Activated naive CD8-positive, alpha-beta T cell treated with anti-CD3 and anti-CD28 coated beads, Interleukin-2, amount 10 ng/mL, durations not matched to agents 7 days and 5 days (primary cell): ENCODE data around the gene MCIDAS. TPM values are rescaled to one million over a fixed set of nuclear protein-coding genes. Genes with fewer than 3 reads are reported as not detected.

Experiments
- ATAC-seq: fragments of 150-1000 bp; cut with Tn5 transposase; one replicate; pipeline ENCODE4 v1.10.0; 2021; ENCODE audit warnings: low read depth, moderate library complexity
- POLR2A ChIA-PET: fragments of 350-600 bp; sonication (Branson Sonifier 250); formaldehyde crosslinking; loops from one replicate; lab custom pipeline; 2021; ENCODE audit warnings: antibody characterized with exemption; lab: Charles Lee
- DNase-seq: peaks from one replicate; pipeline ENCODE4 v3.0.0; 2021
- H3K27ac Mint-ChIP-seq: one replicate; pipeline ENCODE4 v1.8.0; 2022; ENCODE audit warnings: mild to moderate bottlenecking, mixed read lengths
- H3K27me3 Mint-ChIP-seq: one replicate; pipeline ENCODE4 v1.8.0; 2022; ENCODE audit warnings: mild to moderate bottlenecking, moderate library complexity, mixed read lengths
- H3K36me3 Mint-ChIP-seq: one replicate; pipeline ENCODE4 v1.8.0; 2021; ENCODE audit warnings: mild to moderate bottlenecking, mixed read lengths
- H3K4me1 Mint-ChIP-seq: one replicate; pipeline ENCODE4 v1.8.0; 2021; ENCODE audit warnings: mixed read lengths
- H3K4me3 Mint-ChIP-seq: one replicate; pipeline ENCODE4 v1.8.0; 2022; ENCODE audit warnings: mild to moderate bottlenecking, moderate library complexity, mixed read lengths
- H3K9me3 Mint-ChIP-seq: one replicate; pipeline ENCODE4 v1.8.0; 2021; ENCODE audit warnings: mixed read lengths
- total RNA-seq, 2 experiments: library from RNA; stranded (reverse); gene quantifications; one replicate each; pipeline ENCODE4 v1.2.3, GENCODE V29; 2021

Gene MCIDAS
- total RNA-seq = not detected

DNA sequence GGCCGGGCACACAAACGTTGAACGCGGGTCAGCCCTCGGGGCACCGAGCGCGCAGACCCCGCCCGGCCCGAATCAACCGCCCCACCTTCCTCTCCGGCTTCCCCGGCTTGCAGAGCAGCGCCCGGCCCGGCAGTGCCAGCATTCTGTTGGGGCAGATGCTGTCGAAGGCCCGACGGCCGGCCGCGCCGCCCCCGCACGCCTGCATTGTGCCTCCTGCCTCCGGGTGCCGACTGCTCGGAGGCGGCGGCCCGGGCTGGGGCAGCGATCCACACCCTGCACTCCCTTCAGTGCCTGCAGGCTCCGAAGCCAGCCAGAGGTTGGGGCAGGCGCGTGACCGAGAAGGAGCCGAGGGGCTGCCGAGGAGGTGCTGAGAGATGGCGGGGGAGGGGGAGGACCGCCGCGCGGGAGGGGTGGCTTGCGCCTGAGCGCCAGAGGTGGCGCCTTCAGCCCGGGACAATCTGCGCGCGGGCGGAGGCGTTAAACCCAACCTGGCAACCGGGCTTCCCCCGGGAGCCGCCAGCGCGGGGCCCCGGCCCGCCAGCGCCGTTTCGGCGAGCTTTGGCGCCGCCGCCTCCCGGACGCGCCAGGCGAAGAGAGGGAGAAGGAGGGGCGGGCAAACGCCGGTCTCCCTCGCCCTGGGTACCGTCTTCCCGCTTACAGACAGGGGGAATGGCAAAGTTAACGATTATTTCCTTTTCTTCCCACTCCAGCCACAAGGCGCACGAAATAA, at the start of gene MCIDAS:
TSS of gene MCIDAS (minus strand) at position 382 of the 730 bp plus-strand sequence. CDS start at position 205, 177 bp downstream.
- POLR2A ChIA-PET = interaction anchor here (1.0 kb wide), 1 partner anchor 80 kb away, joined by 3 read pairs; no protein-coding TSS in a partner anchor
- ATAC-seq (peak; percentile 32), DNase-seq (peak; percentile 70)
- peaks cover 91% of the 10 kb centered on the region for H3K27me3 Mint-ChIP-seq
- no peaks in the 10 kb centered on the region for H3K9me3 Mint-ChIP-seq
- H3K4me3 Mint-ChIP-seq = peak within 1 kb of the TSS; percentile 68
- H3K27ac Mint-ChIP-seq = no peak within 1 kb of the TSS
- H3K4me1 Mint-ChIP-seq = peaks cover 32% of the 10 kb centered on the region
- H3K36me3 Mint-ChIP-seq = no peaks in the 10 kb centered on the region

DNA sequence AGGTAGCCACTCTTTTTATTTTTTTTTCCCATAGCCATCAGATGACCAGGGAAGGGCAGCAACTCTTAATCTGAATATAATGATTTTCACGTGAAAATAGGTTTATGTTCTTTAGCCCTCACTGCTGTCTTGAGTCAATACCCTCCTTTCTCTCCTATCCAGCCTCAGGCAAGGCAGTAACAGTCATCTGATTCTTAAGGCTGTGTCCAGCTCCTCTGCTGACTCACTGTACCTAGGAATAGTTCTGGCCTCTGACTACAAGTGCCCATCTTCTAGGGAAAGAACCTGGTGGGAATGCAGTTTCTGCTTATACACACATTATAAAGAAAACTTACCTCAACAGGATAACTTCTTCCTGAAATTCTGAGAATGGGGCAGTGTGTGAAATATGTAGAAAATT, 49.7 kb upstream of the MCIDAS start:
- ATAC-seq (no peak), DNase-seq (no peak)
- Mint-ChIP-seq H3K4me1 (no peaks in the 10 kb centered on the region), H3K9me3 (no peaks in the 10 kb centered on the region), H3K36me3 (peaks cover 28% of the 10 kb centered on the region), H3K27me3 (no peaks in the 10 kb centered on the region), H3K27ac (no peak overlapping the region), H3K4me3 (no peak overlapping the region)
- POLR2A ChIA-PET = no interaction called here

DNA sequence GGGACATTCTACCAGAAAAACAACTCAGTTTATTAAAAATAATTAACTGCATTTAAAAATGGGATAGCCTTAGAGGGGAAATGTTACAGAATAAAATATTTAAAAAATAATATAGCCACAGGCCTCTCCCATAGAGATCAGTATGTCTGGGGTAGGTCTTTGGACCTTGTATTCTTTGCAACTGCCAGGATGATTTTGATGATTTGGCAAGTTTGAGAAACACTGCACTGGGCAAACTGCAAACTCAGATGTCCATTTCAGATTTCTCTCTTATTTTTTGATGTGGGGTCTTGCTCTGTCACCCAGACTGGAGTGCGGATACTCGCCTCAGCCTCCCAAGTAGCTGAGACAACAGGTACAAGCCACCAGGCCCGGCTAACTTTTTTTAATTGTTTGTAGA, 31.2 kb upstream of the MCIDAS start:
- DNase-seq = no peak
- no peaks in the 10 kb centered on the region for H3K27me3 Mint-ChIP-seq
- POLR2A ChIA-PET = no interaction called here
- H3K9me3 Mint-ChIP-seq = no peaks in the 10 kb centered on the region
- ATAC-seq = no peak
- no peak overlapping the region for H3K4me3 Mint-ChIP-seq
- H3K36me3 Mint-ChIP-seq = peaks cover 24% of the 10 kb centered on the region
- no peak overlapping the region for H3K27ac Mint-ChIP-seq
- no peaks in the 10 kb centered on the region for H3K4me1 Mint-ChIP-seq

DNA sequence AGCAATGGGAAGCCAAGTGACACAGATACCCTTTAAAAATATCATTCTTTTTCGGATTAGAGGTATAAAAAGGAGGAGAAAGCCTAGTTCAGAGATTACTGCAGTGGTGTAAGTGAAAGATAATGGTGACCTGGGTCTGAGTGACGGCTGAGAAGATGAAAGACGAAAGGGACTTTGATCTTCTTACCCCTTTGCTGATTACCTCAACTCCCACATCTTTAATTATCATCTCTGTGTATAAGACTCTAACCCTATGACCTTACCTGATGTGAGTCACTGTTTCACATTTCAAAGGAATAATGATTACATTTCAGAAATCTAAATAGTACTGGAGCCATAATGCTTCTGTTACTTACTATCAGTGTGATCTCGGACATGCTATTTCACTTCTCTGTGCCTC, 27.7 kb upstream of the MCIDAS start:
- Mint-ChIP-seq H3K27ac (no peak overlapping the region), H3K9me3 (no peaks in the 10 kb centered on the region), H3K36me3 (peaks cover 17% of the 10 kb centered on the region), H3K27me3 (peaks cover 14% of the 10 kb centered on the region), H3K4me1 (no peaks in the 10 kb centered on the region), H3K4me3 (no peak overlapping the region)
- DNase-seq (no peak), ATAC-seq (no peak)
- POLR2A ChIA-PET = interaction anchor here (0.6 kb wide), 1 partner anchor 10 kb away, joined by 3 read pairs; no protein-coding TSS in a partner anchor

DNA sequence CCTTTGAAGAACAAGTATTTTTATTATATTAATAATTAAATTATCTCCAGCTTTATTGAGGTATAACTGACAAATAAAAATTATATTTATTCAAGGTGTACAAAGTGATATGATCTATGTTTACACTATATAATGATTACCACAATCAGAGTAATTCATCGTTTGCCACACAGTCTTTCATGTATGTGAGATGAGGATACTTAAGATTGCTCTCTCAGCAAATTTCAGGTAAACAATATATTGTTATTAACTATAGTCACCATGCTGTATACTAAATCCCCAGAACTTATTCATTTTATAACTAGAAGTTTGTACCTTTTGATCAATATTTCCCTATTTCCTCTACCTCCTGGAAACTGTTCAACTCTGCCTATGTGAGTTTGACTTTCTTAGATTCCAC, 22.9 kb upstream of the MCIDAS start:
- Mint-ChIP-seq H3K36me3 (peaks cover 7% of the 10 kb centered on the region), H3K9me3 (peaks cover 12% of the 10 kb centered on the region)
- no peak for ATAC-seq

DNA sequence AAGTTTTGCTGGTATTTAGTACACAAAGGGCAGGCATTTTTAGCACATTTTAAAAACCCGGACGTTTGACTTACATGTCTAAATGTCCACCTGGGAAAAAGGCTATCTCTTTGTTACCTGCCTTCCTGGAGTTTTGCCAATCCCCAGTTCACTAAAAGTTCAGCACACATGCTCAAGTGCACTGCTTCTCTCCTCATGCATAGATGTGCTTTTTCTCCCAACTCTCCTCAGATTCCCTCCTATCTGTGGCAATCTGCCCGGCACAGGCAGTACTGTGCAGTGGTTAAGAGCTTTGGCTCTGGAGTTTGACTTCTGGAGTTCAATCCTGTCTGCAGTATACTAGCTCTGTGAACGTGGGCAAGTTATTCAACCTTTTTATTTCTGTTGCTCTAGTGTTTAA, 14.6 kb upstream of the MCIDAS start:
- H3K27me3 Mint-ChIP-seq = peaks cover 45% of the 10 kb centered on the region
- ATAC-seq (no peak), DNase-seq (no peak)
- no peaks in the 10 kb centered on the region for H3K36me3 Mint-ChIP-seq
- POLR2A ChIA-PET = no interaction called here
- no peak overlapping the region for H3K27ac Mint-ChIP-seq
- H3K4me3 Mint-ChIP-seq = no peak overlapping the region
- H3K9me3 Mint-ChIP-seq = peaks cover 5% of the 10 kb centered on the region
- H3K4me1 Mint-ChIP-seq = no peaks in the 10 kb centered on the region

More for the DNA sequence above, 22.9 kb upstream of the MCIDAS start:
- Mint-ChIP-seq H3K27ac (no peak overlapping the region), H3K4me1 (no peaks in the 10 kb centered on the region), H3K4me3 (no peak overlapping the region), H3K27me3 (peaks cover 25% of the 10 kb centered on the region)
- POLR2A ChIA-PET = no interaction called here
- DNase-seq = no peak

DNA sequence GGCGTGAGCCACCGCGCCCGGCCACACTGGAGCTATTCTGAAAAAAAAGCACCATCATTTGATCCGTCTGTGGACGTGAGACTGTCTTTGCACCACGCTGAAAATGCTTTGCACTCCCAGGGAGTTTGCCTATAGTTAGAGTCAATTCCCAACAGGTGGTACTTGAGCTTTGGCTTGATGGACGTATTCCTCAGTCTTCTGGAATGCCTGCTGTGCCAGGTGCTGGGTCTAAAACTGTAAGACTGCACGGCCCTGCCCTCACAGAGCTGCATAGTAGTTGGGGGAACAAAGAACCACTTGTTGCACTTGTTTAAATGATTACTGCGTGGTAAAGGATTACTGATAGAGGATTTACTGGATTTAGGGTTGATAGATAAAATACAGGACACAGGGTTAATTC, 9.7 kb upstream of the MCIDAS start:
- Mint-ChIP-seq H3K27ac (no peak overlapping the region), H3K4me1 (peaks cover 11% of the 10 kb centered on the region), H3K9me3 (no peaks in the 10 kb centered on the region), H3K36me3 (no peaks in the 10 kb centered on the region), H3K27me3 (peaks cover 71% of the 10 kb centered on the region), H3K4me3 (no peak overlapping the region)
- no peak for ATAC-seq
- DNase-seq = no peak
- POLR2A ChIA-PET = no interaction called here

DNA sequence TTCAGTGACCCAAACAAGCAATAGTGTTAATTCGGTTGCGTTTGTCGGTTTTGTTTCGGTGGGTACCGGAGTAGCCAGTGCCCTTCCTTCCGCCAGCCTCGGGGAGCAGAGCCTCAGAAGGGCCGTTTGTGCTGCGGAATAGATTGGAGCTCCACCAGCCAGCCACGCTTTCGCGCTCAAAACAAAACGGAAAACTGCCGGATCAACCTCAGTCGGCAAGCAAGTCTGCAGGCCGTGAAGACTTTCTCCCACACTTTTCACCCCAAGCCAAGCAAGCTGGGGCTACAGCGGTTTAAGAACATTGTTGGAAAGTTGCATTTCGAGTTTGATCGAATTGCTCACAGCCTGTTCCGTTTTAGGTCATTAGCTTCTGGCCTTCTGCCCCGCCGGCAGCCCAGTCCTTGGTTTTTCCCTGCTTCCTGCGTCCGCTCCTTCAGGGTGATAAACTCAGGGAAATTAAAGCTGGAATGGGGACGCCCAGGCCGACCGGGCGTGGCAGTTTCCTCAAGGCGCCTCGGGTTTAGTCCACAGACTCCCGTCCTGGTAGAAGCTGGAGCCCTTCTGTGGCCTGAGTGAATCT, 7.1 kb upstream of the MCIDAS start:
- POLR2A ChIA-PET = no interaction called here

DNA sequence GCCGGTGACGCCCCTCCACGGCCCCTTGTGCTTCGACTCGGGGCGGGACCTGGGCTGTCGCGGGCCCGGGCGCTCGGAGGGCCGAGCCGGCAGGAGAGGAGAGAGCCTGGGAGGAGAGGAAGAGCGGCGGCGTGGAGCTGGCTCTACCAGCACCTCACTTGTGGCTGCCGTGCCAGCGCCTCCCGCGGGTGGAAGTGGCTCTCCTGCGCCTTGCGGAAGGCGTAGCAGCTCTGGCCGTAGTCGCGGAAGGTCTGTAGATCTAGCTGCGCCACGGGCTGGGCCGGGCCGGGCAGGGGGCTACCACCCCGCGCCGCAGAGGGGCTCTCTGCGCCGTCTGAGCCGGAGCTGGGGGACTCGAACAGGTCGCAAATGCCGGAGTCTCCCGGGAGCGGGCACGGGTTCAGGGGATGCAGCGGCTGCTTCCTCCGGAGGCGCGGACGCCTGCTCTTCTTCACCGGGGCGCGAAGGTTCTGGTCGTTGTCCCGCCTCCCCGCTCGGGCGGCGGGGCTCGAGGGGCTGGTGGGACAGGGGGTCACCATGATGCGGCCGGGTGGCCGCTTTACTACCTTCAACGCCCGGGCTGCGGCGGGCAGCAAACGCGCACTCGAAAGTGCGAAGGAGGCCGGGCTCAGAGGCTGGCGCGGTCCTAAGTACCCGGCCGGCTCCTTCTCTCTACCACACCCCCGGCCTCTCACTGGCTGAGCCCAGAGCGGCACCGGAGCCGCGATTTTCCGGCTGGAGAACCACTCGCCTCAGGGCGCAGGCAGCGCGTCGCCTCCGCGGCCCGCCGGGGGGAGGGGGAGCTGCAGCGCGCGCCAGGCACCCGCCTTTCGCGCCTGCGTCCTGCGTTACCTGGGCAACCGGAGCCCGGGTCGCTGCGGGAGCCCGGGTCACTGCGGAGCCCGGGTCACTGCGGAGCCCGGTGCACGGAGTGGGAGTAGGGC, 6.1 kb upstream of the MCIDAS start, which contains the start of gene CCNO:
TSS of gene CCNO (minus strand) at position 624 of the 944 bp plus-strand sequence. CDS start at position 539, 85 bp downstream.
- Mint-ChIP-seq H3K9me3 (no peaks in the 10 kb centered on the region), H3K27me3 (peaks cover 80% of the 10 kb centered on the region), H3K4me1 (peaks cover 21% of the 10 kb centered on the region), H3K27ac (peak within 1 kb of the TSS; percentile 37), H3K4me3 (peak within 1 kb of the TSS; percentile 85), H3K36me3 (no peaks in the 10 kb centered on the region)
- peak; percentile 76 for DNase-seq
- POLR2A ChIA-PET = interaction anchor here (0.7 kb wide), 1 partner anchor 74 kb away, joined by 3 read pairs; the partner anchor contains the start of genes DHX29 and MTREX
- ATAC-seq = peak; percentile 88

More for the DNA sequence above, 7.1 kb upstream of the MCIDAS start:
- ATAC-seq = no peak
- peaks cover 19% of the 10 kb centered on the region for H3K4me1 Mint-ChIP-seq
- no peaks in the 10 kb centered on the region for H3K9me3 Mint-ChIP-seq
- peaks cover 78% of the 10 kb centered on the region for H3K27me3 Mint-ChIP-seq
- no peak overlapping the region for H3K27ac Mint-ChIP-seq
- no peak for DNase-seq
- H3K36me3 Mint-ChIP-seq = no peaks in the 10 kb centered on the region
- peak overlapping the region; percentile 85 for H3K4me3 Mint-ChIP-seq

DNA sequence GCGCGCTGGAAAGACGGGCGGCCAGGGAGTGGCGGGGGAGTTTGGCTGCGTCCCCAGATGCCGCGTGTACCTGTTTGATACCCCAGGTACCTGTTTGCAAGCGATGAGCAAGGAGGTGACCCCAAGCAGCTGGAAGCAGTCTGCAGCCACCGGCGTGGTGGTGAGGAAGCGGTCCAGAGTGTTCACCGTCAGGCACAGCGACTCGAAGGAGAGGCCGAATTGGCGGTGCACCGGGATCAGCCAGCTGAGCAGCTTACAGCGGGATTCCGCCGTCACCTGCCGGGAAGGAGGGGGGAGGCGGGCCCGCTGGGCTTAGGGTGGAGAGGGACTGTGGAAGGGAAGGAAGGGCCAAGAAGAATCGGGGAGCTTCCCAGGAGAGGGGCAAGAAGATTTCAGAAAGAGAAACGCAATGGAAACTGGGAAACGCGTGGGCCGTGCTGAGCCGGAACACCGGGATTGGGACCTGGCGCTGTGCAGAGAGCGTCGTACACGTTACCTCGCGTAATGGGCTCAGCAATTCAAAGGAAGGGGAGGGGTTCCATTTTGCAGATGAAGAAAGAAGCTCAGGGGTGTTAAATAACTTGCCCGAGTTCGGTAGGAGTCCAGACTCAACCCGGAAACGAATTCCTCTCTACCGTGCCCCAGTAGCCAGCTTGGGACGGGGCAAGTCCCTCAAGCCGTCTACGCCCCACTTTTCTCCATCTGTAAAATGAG, 5.3 kb upstream of the MCIDAS start:
- DNase-seq (peak; percentile 51), ATAC-seq (no peak)
- Mint-ChIP-seq H3K4me1 (peaks cover 26% of the 10 kb centered on the region), H3K36me3 (no peaks in the 10 kb centered on the region), H3K4me3 (peak overlapping the region; percentile 85), H3K27ac (no peak overlapping the region), H3K9me3 (no peaks in the 10 kb centered on the region), H3K27me3 (peaks cover 84% of the 10 kb centered on the region)
- POLR2A ChIA-PET = interaction anchor here (0.7 kb wide), 1 partner anchor 75 kb away, joined by 3 read pairs; the partner anchor contains the start of genes DHX29 and MTREX

DNA sequence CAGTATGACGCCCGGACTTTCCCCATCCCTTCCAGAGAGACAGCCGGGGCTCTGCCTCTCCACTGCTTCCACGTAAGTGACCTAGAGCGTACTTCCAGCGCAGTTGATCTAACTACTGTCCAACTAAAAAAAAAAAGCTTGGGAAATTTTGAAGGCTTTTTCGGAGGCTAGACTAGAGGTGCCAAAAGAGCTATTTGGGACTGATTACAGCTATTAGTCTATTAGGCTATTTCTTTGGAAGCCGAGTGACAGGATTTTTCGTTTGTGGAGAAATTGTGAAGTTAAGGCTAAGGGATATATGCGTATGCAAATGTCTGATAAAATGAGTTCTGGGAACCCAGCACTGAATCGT, 4.8 kb upstream of the MCIDAS start:
- no peak overlapping the region for H3K27ac Mint-ChIP-seq
- H3K4me1 Mint-ChIP-seq = peaks cover 26% of the 10 kb centered on the region

DNA sequence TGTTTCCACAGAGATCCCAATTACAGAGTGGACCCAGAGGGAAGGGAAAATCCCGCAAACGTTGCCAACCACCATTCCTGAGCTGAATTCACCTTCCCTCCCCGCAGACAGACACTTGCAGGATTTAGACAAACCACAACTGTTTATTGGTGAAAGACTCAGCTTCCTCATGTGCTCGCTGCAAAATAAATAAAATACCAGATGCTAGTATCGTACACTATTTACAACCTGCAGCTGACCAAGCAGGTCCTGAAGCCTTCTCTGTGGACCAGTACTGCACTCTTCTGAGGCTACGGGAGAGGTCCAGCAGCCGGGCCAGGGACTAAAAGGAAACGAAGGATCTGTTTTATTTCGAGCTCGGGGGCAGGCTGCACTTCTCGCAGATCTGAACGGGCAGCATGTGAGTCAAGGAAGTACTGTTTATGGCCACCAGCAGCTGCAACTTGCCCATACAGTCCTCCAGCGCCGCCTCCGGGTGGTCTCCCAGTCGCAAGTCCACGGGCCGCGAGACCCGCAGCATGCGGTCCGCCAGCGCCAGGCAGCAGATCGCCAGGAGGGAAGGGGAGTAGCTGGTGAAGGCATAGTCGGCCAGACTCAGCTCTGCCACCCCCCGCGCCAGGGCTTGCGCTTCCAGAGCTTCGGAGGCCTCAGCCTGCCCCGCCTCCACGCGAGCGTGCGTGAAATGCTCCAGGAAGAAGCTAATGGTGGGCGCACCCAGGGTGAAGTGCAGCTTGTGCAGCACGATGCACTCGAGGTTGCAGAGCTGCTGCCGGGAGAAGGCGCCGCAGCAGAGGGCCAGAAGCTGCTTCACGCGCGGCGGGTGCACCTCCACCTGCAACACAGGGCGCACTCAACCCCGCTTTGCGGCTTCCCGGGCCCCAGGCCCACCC, 4.2 kb upstream of the MCIDAS start:
- H3K36me3 Mint-ChIP-seq = no peaks in the 10 kb centered on the region
- H3K4me3 Mint-ChIP-seq = peak overlapping the region; percentile 85
- H3K4me1 Mint-ChIP-seq = peaks cover 27% of the 10 kb centered on the region
- POLR2A ChIA-PET = no interaction called here
- H3K9me3 Mint-ChIP-seq = no peaks in the 10 kb centered on the region
- peak; percentile 64 for DNase-seq
- ATAC-seq = no peak
- peaks cover 80% of the 10 kb centered on the region for H3K27me3 Mint-ChIP-seq
- no peak overlapping the region for H3K27ac Mint-ChIP-seq

More for the DNA sequence above, 4.8 kb upstream of the MCIDAS start:
- Mint-ChIP-seq H3K9me3 (no peaks in the 10 kb centered on the region), H3K4me3 (peak overlapping the region; percentile 85), H3K27me3 (peaks cover 83% of the 10 kb centered on the region), H3K36me3 (no peaks in the 10 kb centered on the region)
- no peak for DNase-seq
- POLR2A ChIA-PET = no interaction called here
- ATAC-seq = no peak
